Common myeloid progenitor, CD34-positive (primary cell): ENCODE measurements around the gene GORASP1.
A peak's percentile ranks its signal among the peaks of the same experiment; 100 is the strongest.

Experiments
- CTCF ChIA-PET: fragments of 350-600 bp; sonication (Branson Sonifier 250); formaldehyde crosslinking; loops from one replicate; lab custom pipeline; 2021; ENCODE audit warnings: antibody characterized with exemption; lab: Charles Lee
- POLR2A ChIA-PET: fragments of 350-600 bp; sonication (Branson Sonifier 250); formaldehyde crosslinking; loops from one replicate; lab custom pipeline; 2021; ENCODE audit warnings: antibody characterized with exemption; lab: Charles Lee
- DNase-seq, 3 donors: peaks; one replicate each; pipeline versions ENCODE4 v3.0.0 to v3.0.0-alpha.2; 2013
- H3K27ac ChIP-seq, 2 experiments: 1 replicate in 1 of 2; 2 replicates in 1 of 2; pipeline ENCODE4 v1.7.0; 2013; ENCODE audit warnings: inconsistent platforms in 2 of 2, low read length in 2 of 2, mild to moderate bottlenecking in 2 of 2, low read depth in 1 of 2, moderate library complexity in 1 of 2; ENCODE audit not compliant: severe bottlenecking in 2 of 2, insufficient read depth in 1 of 2, poor library complexity in 1 of 2
- H3K27me3 ChIP-seq, 5 experiments: replicated peaks in 2 of 5; 1 replicate in 3 of 5; 2 replicates in 2 of 5; pipeline versions ENCODE4 v1.6.1 to v1.7.0; 2013; ENCODE audit warnings: low read length in 4 of 5, mild to moderate bottlenecking in 2 of 5, moderate library complexity in 2 of 5, inconsistent platforms in 1 of 5; ENCODE audit not compliant: insufficient read depth in 5 of 5, control insufficient read depth in 4 of 5
- H3K36me3 ChIP-seq, 4 experiments: 1 replicate in 2 of 4; 2 replicates in 2 of 4; pipeline versions ENCODE4 v1.6.1 to v1.7.0; 2013; ENCODE audit warnings: low read length in 3 of 4, control low read depth in 1 of 4, mild to moderate bottlenecking in 1 of 4; ENCODE audit not compliant: control insufficient read depth in 4 of 4, insufficient read depth in 4 of 4
- H3K4me1 ChIP-seq, 4 experiments: 1 replicate in 3 of 4; 2 replicates in 1 of 4; pipeline versions ENCODE4 v1.6.1 to v1.7.1; 2013; ENCODE audit warnings: low read length in 3 of 4, mild to moderate bottlenecking in 3 of 4, control low read depth in 1 of 4, inconsistent platforms in 1 of 4, moderate library complexity in 1 of 4; ENCODE audit not compliant: control insufficient read depth in 4 of 4, insufficient read depth in 4 of 4; ENCODE audit errors: control extremely low read depth in 1 of 4
- H3K4me3 ChIP-seq, 7 experiments: 1 replicate in 4 of 7; 2 replicates in 3 of 7; pipeline versions ENCODE4 v1.5.1 to v1.7.0; 2013; ENCODE audit warnings: mild to moderate bottlenecking in 7 of 7, low read length in 6 of 7, moderate library complexity in 6 of 7, inconsistent platforms in 2 of 7, low read depth in 2 of 7, control low read depth in 1 of 7; ENCODE audit not compliant: insufficient read depth in 4 of 7, control insufficient read depth in 1 of 7; ENCODE audit errors: extremely low read depth in 1 of 7
- H3K9me3 ChIP-seq, 5 experiments: 1 replicate in 4 of 5; 2 replicates in 1 of 5; pipeline versions ENCODE4 v1.6.1 to v1.7.1; 2013; ENCODE audit warnings: low read length in 4 of 5, mild to moderate bottlenecking in 2 of 5, inconsistent platforms in 1 of 5, low read depth in 1 of 5, moderate library complexity in 1 of 5; ENCODE audit not compliant: control insufficient read depth in 4 of 5, insufficient read depth in 2 of 5; ENCODE audit errors: control extremely low read depth in 1 of 5
- WGBS: methylation state at CpG from one replicate; pipeline ENCODE4 v1.1.5; 2013; ENCODE audit not compliant: insufficient coverage; 5-methylcytosine and 5-hydroxymethylcytosine counted together

GORASP1 gene

GRCh38 chr3:39075910-39076309 lies 31.5 kb downstream of the GORASP1 start:
- ChIA-PET POLR2A (no interaction called here), CTCF (interaction anchor here (3.0 kb wide), 1 partner anchor 9 kb away, joined by 12 read pairs; no protein-coding TSS in a partner anchor)
- Histone ChIP-seq H3K27ac (no peak overlapping the region), H3K9me3 (no peaks in the 10 kb centered on the region), H3K4me3 (no peak overlapping the region), H3K4me1 (peaks cover 0 to 3% (median 0%) of the 10 kb centered on the region in 4 experiments), H3K36me3 (peaks cover 28 to 89% (median 50%) of the 10 kb centered on the region in 4 experiments), H3K27me3 (no peaks in the 10 kb centered on the region)
- no peak for DNase-seq
- WGBS, result 96% methylated on average over 8 of the region's 10 CpGs

GRCh38 chr3:39068556-39068955 lies 38.9 kb downstream of the GORASP1 start:
- Histone ChIP-seq H3K4me1 (peaks cover 0 to 8% (median 3%) of the 10 kb centered on the region in 4 experiments), H3K9me3 (no peaks in the 10 kb centered on the region), H3K27me3 (no peaks in the 10 kb centered on the region), H3K36me3 (peaks cover 18 to 62% (median 36%) of the 10 kb centered on the region in 4 experiments), H3K27ac (no peak overlapping the region), H3K4me3 (no peak overlapping the region)
- WGBS, result 100% methylated on average over 1 of the region's 3 CpGs
- no peak for DNase-seq
- POLR2A ChIA-PET, result interaction anchor here (0.9 kb wide), 1 partner anchor 18 kb away, joined by 3 read pairs; no protein-coding TSS in a partner anchor
- CTCF ChIA-PET, result interaction anchor here (0.9 to 1.2 kb wide), 2 partner anchors 16 to 81 kb away, joined by 5 to 6 read pairs; no protein-coding TSS in a partner anchor

GRCh38 chr3:39067286-39067685 lies 40.1 kb downstream of the GORASP1 start:
- DNase-seq, result no peak
- 100% methylated on average over 1 of the region's 1 CpG for WGBS
- Histone ChIP-seq H3K4me1 (peaks cover 0 to 8% (median 3%) of the 10 kb centered on the region in 4 experiments), H3K27ac (no peak overlapping the region), H3K4me3 (no peak overlapping the region), H3K9me3 (no peaks in the 10 kb centered on the region), H3K36me3 (peaks cover 16 to 53% (median 26%) of the 10 kb centered on the region in 4 experiments), H3K27me3 (no peaks in the 10 kb centered on the region)
- ChIA-PET POLR2A (no interaction called here), CTCF (interaction anchor here (0.9 to 3.0 kb wide), 4 partner anchors 9 to 37 kb away, joined by 3 to 12 read pairs (median 6); no protein-coding TSS in a partner anchor)

- Histone ChIP-seq H3K9me3 (peaks cover 0 to 1% (median 0%) of the 10 kb centered on the region in 5 experiments), H3K4me1 (peaks cover 0 to 8% (median 3%) of the 10 kb centered on the region in 4 experiments), H3K4me3 (no peak overlapping the region), H3K27ac (no peak overlapping the region), H3K36me3 (peaks cover 10 to 38% (median 17%) of the 10 kb centered on the region in 4 experiments), H3K27me3 (no peaks in the 10 kb centered on the region)
- POLR2A ChIA-PET, result no interaction called here
- CTCF ChIA-PET, result interaction anchor here (0.9 to 3.0 kb wide), 6 partner anchors 9 to 35 kb away, joined by 3 to 12 read pairs (median 5); no protein-coding TSS in a partner anchor
- peak; percentile 70 to 87 (median 85) for DNase-seq
- 0% methylated on average over 1 of the region's 1 CpG for WGBS
Observed at GRCh38 chr3:39065197-39065596, 42.2 kb downstream of the GORASP1 start.

- no peaks in the 10 kb centered on the region for H3K27me3 ChIP-seq
- peaks cover 10 to 33% (median 15%) of the 10 kb centered on the region in 4 experiments for H3K36me3 ChIP-seq
- 100% methylated on average over 1 of the region's 1 CpG for WGBS
- CTCF ChIA-PET, result interaction anchor here (1.6 to 2.3 kb wide), 3 partner anchors 8 to 34 kb away, joined by 3 to 8 read pairs (median 5); no protein-coding TSS in a partner anchor
- no peak for DNase-seq
- H3K27ac ChIP-seq, result peak overlapping the region in 1 of 2 experiments; percentile 10
- H3K4me1 ChIP-seq, result peaks cover 0 to 8% (median 3%) of the 10 kb centered on the region in 4 experiments
- peaks cover 0 to 1% (median 0%) of the 10 kb centered on the region in 5 experiments for H3K9me3 ChIP-seq
- H3K4me3 ChIP-seq, result no peak overlapping the region
- POLR2A ChIA-PET, result no interaction called here
Observed at GRCh38 chr3:39064646-39065045, 42.8 kb downstream of the GORASP1 start.

GRCh38 chr3:39063143-39063542 lies 44.3 kb downstream of the GORASP1 start:
- Histone ChIP-seq H3K9me3 (peaks cover 0 to 1% (median 0%) of the 10 kb centered on the region in 5 experiments), H3K36me3 (peaks cover 10 to 24% (median 13%) of the 10 kb centered on the region in 4 experiments), H3K27ac (no peak overlapping the region), H3K4me3 (no peak overlapping the region), H3K4me1 (peaks cover 0 to 8% (median 3%) of the 10 kb centered on the region in 4 experiments), H3K27me3 (no peaks in the 10 kb centered on the region)
- CTCF ChIA-PET, result interaction anchor here (1.1 to 1.2 kb wide), 2 partner anchors 9 to 86 kb away, joined by 3 read pairs; no protein-coding TSS in a partner anchor
- no peak for DNase-seq
- WGBS, result 100% methylated on average over 3 of the region's 3 CpGs
- POLR2A ChIA-PET, result no interaction called here

GRCh38 chr3:39062180-39062579 lies 45.2 kb downstream of the GORASP1 start:
- no peak overlapping the region for H3K4me3 ChIP-seq
- POLR2A ChIA-PET, result no interaction called here
- no peaks in the 10 kb centered on the region for H3K27me3 ChIP-seq
- peaks cover 0 to 8% (median 3%) of the 10 kb centered on the region in 4 experiments for H3K4me1 ChIP-seq
- no peak overlapping the region for H3K27ac ChIP-seq
- 100% methylated on average over 1 of the region's 1 CpG for WGBS
- CTCF ChIA-PET, result interaction anchor here (1.1 to 1.2 kb wide), 2 partner anchors 9 to 87 kb away, joined by 3 read pairs; no protein-coding TSS in a partner anchor
- DNase-seq, result no peak
- peaks cover 5 to 16% (median 9%) of the 10 kb centered on the region in 4 experiments for H3K36me3 ChIP-seq
- peaks cover 0 to 1% (median 0%) of the 10 kb centered on the region in 5 experiments for H3K9me3 ChIP-seq
